WTC11 (cell line): ENCODE data around the gene FSHR.

Source experiments
- CTCF ChIP-seq: fragments of 200-600 bp; IDR thresholded peaks from 2 replicates; pipeline ENCODE4 v1.8.0; 2022; ENCODE audit warnings: antibody characterized with exemption
- ESRRA ChIP-seq: sonication (generic); formaldehyde crosslinking; IDR thresholded peaks from 2 replicates; pipeline ENCODE4 v1.8.1; 2022; ENCODE audit warnings: mild to moderate bottlenecking, missing genetic modification reagents, borderline replicate concordance
- IRF2 ChIP-seq: sonication (generic); formaldehyde crosslinking; IDR thresholded peaks from 2 replicates; pipeline ENCODE4 v1.8.0; 2022; ENCODE audit warnings: low read depth, missing genetic modification reagents, borderline replicate concordance
- JUN ChIP-seq: sonication (generic); formaldehyde crosslinking; IDR thresholded peaks from 2 replicates; pipeline ENCODE4 v1.8.0; 2023; ENCODE audit warnings: mild to moderate bottlenecking, missing genetic modification reagents
- MYBL2 ChIP-seq: sonication (generic); formaldehyde crosslinking; IDR thresholded peaks from 2 replicates; pipeline ENCODE4 v1.8.1; 2023; ENCODE audit warnings: mild to moderate bottlenecking, moderate library complexity, missing genetic modification reagents
- PREB ChIP-seq: sonication (generic); formaldehyde crosslinking; IDR thresholded peaks from 2 replicates; pipeline ENCODE4 v1.8.1; 2022; ENCODE audit warnings: mild to moderate bottlenecking, missing genetic modification reagents, moderate library complexity, borderline replicate concordance
- RELA ChIP-seq: sonication (generic); formaldehyde crosslinking; IDR thresholded peaks from 2 replicates; pipeline ENCODE4 v1.8.1; 2022; ENCODE audit warnings: missing genetic modification reagents, mild to moderate bottlenecking, borderline replicate concordance
- TCF7 ChIP-seq: sonication (generic); formaldehyde crosslinking; IDR thresholded peaks from 2 replicates; pipeline ENCODE4 v1.8.0; 2022; ENCODE audit warnings: mild to moderate bottlenecking, low read depth, missing genetic modification reagents, moderate library complexity
- TF ChIP-seq, protein P1 (sequence below): fragments of 250-450 bp; sonication (Bioruptor Pico); IDR thresholded peaks from 2 replicates; pipeline ENCODE4 v2.1.2; 2022; ENCODE audit warnings: mild to moderate bottlenecking, moderate library complexity
- TF ChIP-seq, protein P2 (sequence below): sonication (generic); formaldehyde crosslinking; conservative IDR thresholded peaks from 2 replicates; pipeline ENCODE4 v1.8.1; 2022; ENCODE audit warnings: mild to moderate bottlenecking, missing genetic modification reagents

GRCh38 chr2:49199266-49199665 is 45.0 kb upstream of the FSHR start:
- TF ChIP-seq PREB (CRISPR knock-in tag) (no peak), MYBL2 (no peak), RELA (CRISPR knock-in tag) (no peak), CTCF (no peak), JUN (CRISPR knock-in tag) (no peak), TCF7 (CRISPR knock-in tag) (no peak), ESRRA (CRISPR knock-in tag) (no peak), IRF2 (CRISPR knock-in tag) (no peak)
- TF ChIP-seq, protein P1, sequence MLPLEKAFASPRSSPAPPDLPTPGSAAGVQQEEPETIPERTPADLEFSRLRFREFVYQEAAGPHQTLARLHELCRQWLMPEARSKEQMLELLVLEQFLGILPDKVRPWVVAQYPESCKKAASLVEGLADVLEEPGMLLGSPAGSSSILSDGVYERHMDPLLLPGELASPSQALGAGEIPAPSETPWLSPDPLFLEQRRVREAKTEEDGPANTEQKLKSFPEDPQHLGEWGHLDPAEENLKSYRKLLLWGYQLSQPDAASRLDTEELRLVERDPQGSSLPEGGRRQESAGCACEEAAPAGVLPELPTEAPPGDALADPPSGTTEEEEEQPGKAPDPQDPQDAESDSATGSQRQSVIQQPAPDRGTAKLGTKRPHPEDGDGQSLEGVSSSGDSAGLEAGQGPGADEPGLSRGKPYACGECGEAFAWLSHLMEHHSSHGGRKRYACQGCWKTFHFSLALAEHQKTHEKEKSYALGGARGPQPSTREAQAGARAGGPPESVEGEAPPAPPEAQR (CRISPR knock-in tag): no peak
- TF ChIP-seq, protein P2, sequence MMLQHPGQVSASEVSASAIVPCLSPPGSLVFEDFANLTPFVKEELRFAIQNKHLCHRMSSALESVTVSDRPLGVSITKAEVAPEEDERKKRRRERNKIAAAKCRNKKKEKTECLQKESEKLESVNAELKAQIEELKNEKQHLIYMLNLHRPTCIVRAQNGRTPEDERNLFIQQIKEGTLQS (CRISPR knock-in tag): no peak
